ENCODE measurements around the gene ZFAND2A.

ZFAND2A gene

GRCh38 chr7:1104516-1105179 lies 55.3 kb downstream of the ZFAND2A start:
- H3K4me3 ChIP-seq (ENCODE audit: low read length, poor library complexity, severe bottlenecking) = no peak overlapping the region
- no peaks in the 10 kb centered on the region for H4K20me1 ChIP-seq (ENCODE audit: insufficient read depth, low read length, poor library complexity, severe bottlenecking)
- TF ChIP-seq CTCF (conservative IDR thresholded peaks at IDR 0.05; ENCODE audit: low read length) = no peak
- TF ChIP-seq EZH2phosphoT487 (IDR thresholded peaks at IDR 0.05; ENCODE audit: borderline replicate concordance) = no peak
- peak overlapping the region; percentile 25 for H3K4me2 ChIP-seq (ENCODE audit: low read depth, low read length, poor library complexity, severe bottlenecking)
- no peaks in the 10 kb centered on the region for H3K27me3 ChIP-seq (ENCODE audit: insufficient read depth, low read length, poor library complexity, severe bottlenecking)
- no peak overlapping the region for H2AFZ ChIP-seq (ENCODE audit: low read length)
- H3K79me2 ChIP-seq (ENCODE audit: insufficient read depth, low read length) = no peaks in the 10 kb centered on the region
- peak overlapping the region; percentile 7 for H3K9ac ChIP-seq (ENCODE audit: low read depth, low read length, poor library complexity, severe bottlenecking)
- no peaks in the 10 kb centered on the region for H3K9me3 ChIP-seq (ENCODE audit: insufficient read depth, low read depth, low read length)
- no peaks in the 10 kb centered on the region for H3F3A ChIP-seq (ENCODE audit: low read depth)
- H3K36me3 ChIP-seq (ENCODE audit: insufficient read depth, low read length) = no peaks in the 10 kb centered on the region
- peaks cover 19% of the 10 kb centered on the region for H3K4me1 ChIP-seq (ENCODE audit: insufficient read depth, low read length, poor library complexity, severe bottlenecking)
- H3K9me2 ChIP-seq (replicated peaks; ENCODE audit: low read depth, low read length) = no peaks in the 10 kb centered on the region

- Histone ChIP-seq H3K9me2 (replicated peaks; ENCODE audit: low read depth, low read length) (no peaks in the 10 kb centered on the region), H3K4me2 (ENCODE audit: low read depth, low read length, poor library complexity, severe bottlenecking) (no peak overlapping the region), H2AFZ (ENCODE audit: low read length) (no peak overlapping the region), H3K36me3 (ENCODE audit: insufficient read depth, low read length) (no peaks in the 10 kb centered on the region), H3K27me3 (ENCODE audit: insufficient read depth, low read length, poor library complexity, severe bottlenecking) (no peaks in the 10 kb centered on the region), H3K9me3 (ENCODE audit: insufficient read depth, low read depth, low read length) (no peaks in the 10 kb centered on the region), H4K20me1 (ENCODE audit: insufficient read depth, low read length, poor library complexity, severe bottlenecking) (no peaks in the 10 kb centered on the region), H3K4me3 (ENCODE audit: low read length, poor library complexity, severe bottlenecking) (no peak overlapping the region), H3K79me2 (ENCODE audit: insufficient read depth, low read length) (no peaks in the 10 kb centered on the region), H3F3A (ENCODE audit: low read depth) (no peaks in the 10 kb centered on the region), H3K9ac (ENCODE audit: low read depth, low read length, poor library complexity, severe bottlenecking) (peak overlapping the region; percentile 7), H3K4me1 (ENCODE audit: insufficient read depth, low read length, poor library complexity, severe bottlenecking) (peaks cover 19% of the 10 kb centered on the region)
- TF ChIP-seq CTCF (conservative IDR thresholded peaks at IDR 0.05; ENCODE audit: low read length) (no peak), EZH2phosphoT487 (IDR thresholded peaks at IDR 0.05; ENCODE audit: borderline replicate concordance) (no peak)
These were observed 56.0 kb downstream of the ZFAND2A start for GRCh38 chr7:1103789-1104515.

- Histone ChIP-seq H3K4me1 (ENCODE audit: insufficient read depth, low read length, poor library complexity, severe bottlenecking) (peaks cover 19% of the 10 kb centered on the region), H3K9ac (ENCODE audit: low read depth, low read length, poor library complexity, severe bottlenecking) (no peak overlapping the region), H3K27me3 (ENCODE audit: insufficient read depth, low read length, poor library complexity, severe bottlenecking) (no peaks in the 10 kb centered on the region), H3K4me2 (ENCODE audit: low read depth, low read length, poor library complexity, severe bottlenecking) (no peak overlapping the region), H3K36me3 (ENCODE audit: insufficient read depth, low read length) (no peaks in the 10 kb centered on the region), H4K20me1 (ENCODE audit: insufficient read depth, low read length, poor library complexity, severe bottlenecking) (no peaks in the 10 kb centered on the region), H3F3A (ENCODE audit: low read depth) (no peaks in the 10 kb centered on the region), H3K4me3 (ENCODE audit: low read length, poor library complexity, severe bottlenecking) (no peak overlapping the region), H3K9me3 (ENCODE audit: insufficient read depth, low read depth, low read length) (no peaks in the 10 kb centered on the region), H3K79me2 (ENCODE audit: insufficient read depth, low read length) (no peaks in the 10 kb centered on the region), H3K9me2 (replicated peaks; ENCODE audit: low read depth, low read length) (no peaks in the 10 kb centered on the region), H2AFZ (ENCODE audit: low read length) (no peak overlapping the region)
- TF ChIP-seq CTCF (conservative IDR thresholded peaks at IDR 0.05; ENCODE audit: low read length) (no peak), EZH2phosphoT487 (IDR thresholded peaks at IDR 0.05; ENCODE audit: borderline replicate concordance) (no peak)
These were observed 56.8 kb downstream of the ZFAND2A start for GRCh38 chr7:1103009-1103788.

Data from Loucy (cell line).